Thoracic aorta (tissue), 2 donors: Measurements from ENCODE around the gene MAP4K1. TPM values are rescaled to one million over a fixed set of nuclear protein-coding genes. Genes with fewer than 3 reads are reported as not detected.

Source experiments
- ATAC-seq: fragments of 150-250 bp; one replicate; pipeline ENCODE4 v1.8.0; 2017; ENCODE audit warnings: low read depth; ENCODE audit not compliant: insufficient number of reproducible peaks, low FRiP score
- DNase-seq: peaks from one replicate; pipeline ENCODE4 v3.0.0-alpha.2; 2020; ENCODE audit warnings: low spot score
- H3K27ac ChIP-seq, 2 donors: fragments of 200-600 bp; sonication (generic); 1 replicate in 1 of 2; 2 replicates in 1 of 2; pipeline ENCODE4 v1.5.1; 2016; ENCODE audit warnings: mild to moderate bottlenecking in 2 of 2, moderate library complexity in 2 of 2
- H3K27me3 ChIP-seq: fragments of 200-600 bp; sonication (generic); replicated peaks from 2 replicates; pipeline ENCODE4 v1.6.0; 2016; ENCODE audit warnings: mild to moderate bottlenecking; ENCODE audit not compliant: insufficient read depth
- H3K36me3 ChIP-seq: fragments of 200-600 bp; sonication (generic); one replicate; pipeline ENCODE4 v1.5.1; 2016
- H3K4me1 ChIP-seq, 2 donors: fragments of 200-600 bp; sonication (generic); 1 replicate in 1 of 2; 2 replicates in 1 of 2; pipeline versions ENCODE4 v1.5.1 to v1.6.0; 2016; ENCODE audit warnings: low read depth in 2 of 2, mild to moderate bottlenecking in 1 of 2; ENCODE audit not compliant: control insufficient read depth in 1 of 2
- H3K4me3 ChIP-seq: fragments of 200-600 bp; sonication (generic); 2 replicates; pipeline ENCODE4 v1.5.1; 2016; ENCODE audit warnings: mild to moderate bottlenecking
- H3K9me3 ChIP-seq: fragments of 200-600 bp; sonication (generic); 2 replicates; pipeline ENCODE4 v1.5.1; 2016
- total RNA-seq, 2 donors: library from RNA; depleted of rRNA; stranded (reverse); fragments of >200 nt; gene quantifications; one replicate each; pipeline versions ENCODE4 v1.1.0 to v1.2.3, GENCODE V29; 2016
- TF ChIP-seq, protein P1 (sequence below): fragments of 200-600 bp; sonication (generic); IDR thresholded peaks from one replicate; pipeline ENCODE4 v1.5.1; 2019; ENCODE audit warnings: antibody characterized with exemption

MAP4K1 gene
- total RNA-seq, 2 donors from 2014 or later = 4.6 to 33.7 TPM

DNA sequence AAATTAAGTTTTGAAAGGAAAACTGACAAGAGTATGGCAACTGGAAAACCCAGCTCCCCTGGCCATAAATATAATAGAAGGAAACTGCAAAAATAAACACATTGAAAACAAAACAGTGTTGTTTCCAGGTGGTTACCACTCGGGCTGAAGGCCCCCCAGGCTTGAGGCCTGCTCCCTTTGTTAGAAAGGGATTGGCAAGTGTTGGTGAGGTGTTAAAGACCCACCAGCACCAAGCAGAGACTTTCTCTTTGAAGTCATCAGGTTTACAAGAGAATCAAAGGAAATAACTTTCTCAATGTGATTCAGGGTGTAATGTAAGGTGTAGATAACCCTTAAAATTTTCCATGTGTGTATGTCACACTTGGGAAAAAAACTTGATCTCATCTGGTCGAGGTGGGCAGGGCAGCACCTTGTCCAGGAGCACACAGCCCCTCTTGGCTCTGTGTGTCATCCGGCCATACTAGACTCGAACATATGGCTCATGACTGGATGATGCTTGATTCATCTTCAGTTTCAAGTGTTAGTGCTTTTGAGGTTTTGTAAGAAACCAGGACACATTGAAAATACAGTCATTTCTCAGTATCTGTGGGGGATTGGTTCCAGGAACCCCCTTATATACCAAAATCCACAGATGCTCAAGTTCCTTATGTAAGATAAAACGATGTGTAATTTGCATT lies 37.5 kb upstream of the MAP4K1 start:
- Histone ChIP-seq H3K9me3 (no peaks in the 10 kb centered on the region), H3K4me3 (peak overlapping the region; percentile 96), H3K27me3 (no peaks in the 10 kb centered on the region), H3K27ac (peak overlapping the region; percentile 99 to 100), H3K4me1 (peaks cover 71 to 95% of the 10 kb centered on the region in 2 donors), H3K36me3 (no peaks in the 10 kb centered on the region)
- TF ChIP-seq, protein P1, sequence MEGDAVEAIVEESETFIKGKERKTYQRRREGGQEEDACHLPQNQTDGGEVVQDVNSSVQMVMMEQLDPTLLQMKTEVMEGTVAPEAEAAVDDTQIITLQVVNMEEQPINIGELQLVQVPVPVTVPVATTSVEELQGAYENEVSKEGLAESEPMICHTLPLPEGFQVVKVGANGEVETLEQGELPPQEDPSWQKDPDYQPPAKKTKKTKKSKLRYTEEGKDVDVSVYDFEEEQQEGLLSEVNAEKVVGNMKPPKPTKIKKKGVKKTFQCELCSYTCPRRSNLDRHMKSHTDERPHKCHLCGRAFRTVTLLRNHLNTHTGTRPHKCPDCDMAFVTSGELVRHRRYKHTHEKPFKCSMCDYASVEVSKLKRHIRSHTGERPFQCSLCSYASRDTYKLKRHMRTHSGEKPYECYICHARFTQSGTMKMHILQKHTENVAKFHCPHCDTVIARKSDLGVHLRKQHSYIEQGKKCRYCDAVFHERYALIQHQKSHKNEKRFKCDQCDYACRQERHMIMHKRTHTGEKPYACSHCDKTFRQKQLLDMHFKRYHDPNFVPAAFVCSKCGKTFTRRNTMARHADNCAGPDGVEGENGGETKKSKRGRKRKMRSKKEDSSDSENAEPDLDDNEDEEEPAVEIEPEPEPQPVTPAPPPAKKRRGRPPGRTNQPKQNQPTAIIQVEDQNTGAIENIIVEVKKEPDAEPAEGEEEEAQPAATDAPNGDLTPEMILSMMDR = no peak
- ATAC-seq (no peak), DNase-seq (no peak)

DNA sequence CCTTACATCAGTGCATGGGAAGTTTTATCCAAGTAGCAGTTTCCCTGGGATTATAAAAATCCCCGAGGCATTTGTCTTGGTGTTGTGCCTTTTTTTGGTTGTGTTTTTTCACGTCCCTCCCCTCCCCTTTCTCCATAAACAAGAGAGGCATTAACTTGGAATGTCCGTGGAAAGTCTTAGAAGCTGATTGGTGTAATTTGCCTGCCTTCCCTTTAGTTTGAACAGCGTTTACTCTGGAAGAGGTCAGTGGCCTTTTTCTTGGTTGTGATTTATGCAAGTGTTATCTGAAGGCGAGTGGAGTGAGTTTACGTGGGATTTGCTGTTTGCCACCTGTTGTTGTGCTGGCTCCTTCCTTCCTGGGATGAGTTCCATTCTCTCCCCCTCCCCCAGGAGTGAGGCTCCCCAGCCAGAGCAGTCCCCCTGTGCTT lies 36.9 kb upstream of the MAP4K1 start:
- Histone ChIP-seq H3K4me1 (peaks cover 68 to 95% of the 10 kb centered on the region in 2 donors), H3K27ac (peak overlapping the region; percentile 99 to 100), H3K27me3 (no peaks in the 10 kb centered on the region), H3K9me3 (no peaks in the 10 kb centered on the region), H3K36me3 (no peaks in the 10 kb centered on the region), H3K4me3 (peak overlapping the region; percentile 96)
- no peak for ATAC-seq
- TF ChIP-seq, protein P1 = no peak
- DNase-seq = no peak

DNA sequence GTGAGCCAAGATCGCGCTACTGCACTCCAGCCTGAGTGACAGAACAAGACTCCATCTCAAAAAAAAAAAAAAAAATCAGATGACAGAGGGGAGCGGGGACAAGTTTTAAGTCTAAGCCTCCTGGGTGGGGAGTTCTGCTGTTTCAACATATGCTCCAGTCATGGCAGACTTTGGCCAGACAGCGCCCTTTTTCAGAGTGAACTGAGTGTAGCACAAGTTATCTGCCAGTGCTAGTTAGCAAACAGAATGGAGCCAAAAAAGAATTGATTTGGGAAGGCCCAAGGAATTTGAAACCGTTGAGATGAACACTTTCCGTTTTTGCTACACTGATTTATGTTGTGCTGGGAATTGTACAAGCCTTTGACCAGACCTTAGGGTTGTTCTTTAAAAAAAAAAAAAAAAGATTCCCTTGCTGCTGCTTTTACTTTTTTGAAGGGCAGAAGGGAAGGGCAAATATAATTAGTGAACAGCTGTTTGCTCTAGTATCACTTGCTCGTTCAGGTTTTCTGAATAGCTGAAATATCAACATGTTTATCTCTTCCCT lies 35.3 kb upstream of the MAP4K1 start:
- DNase-seq (no peak), ATAC-seq (no peak)
- Histone ChIP-seq H3K9me3 (no peaks in the 10 kb centered on the region), H3K4me3 (peak overlapping the region; percentile 96), H3K27me3 (no peaks in the 10 kb centered on the region), H3K4me1 (peaks cover 62 to 84% of the 10 kb centered on the region in 2 donors), H3K36me3 (no peaks in the 10 kb centered on the region), H3K27ac (peak overlapping the region; percentile 99 to 100)
- TF ChIP-seq, protein P1 = no peak

DNA sequence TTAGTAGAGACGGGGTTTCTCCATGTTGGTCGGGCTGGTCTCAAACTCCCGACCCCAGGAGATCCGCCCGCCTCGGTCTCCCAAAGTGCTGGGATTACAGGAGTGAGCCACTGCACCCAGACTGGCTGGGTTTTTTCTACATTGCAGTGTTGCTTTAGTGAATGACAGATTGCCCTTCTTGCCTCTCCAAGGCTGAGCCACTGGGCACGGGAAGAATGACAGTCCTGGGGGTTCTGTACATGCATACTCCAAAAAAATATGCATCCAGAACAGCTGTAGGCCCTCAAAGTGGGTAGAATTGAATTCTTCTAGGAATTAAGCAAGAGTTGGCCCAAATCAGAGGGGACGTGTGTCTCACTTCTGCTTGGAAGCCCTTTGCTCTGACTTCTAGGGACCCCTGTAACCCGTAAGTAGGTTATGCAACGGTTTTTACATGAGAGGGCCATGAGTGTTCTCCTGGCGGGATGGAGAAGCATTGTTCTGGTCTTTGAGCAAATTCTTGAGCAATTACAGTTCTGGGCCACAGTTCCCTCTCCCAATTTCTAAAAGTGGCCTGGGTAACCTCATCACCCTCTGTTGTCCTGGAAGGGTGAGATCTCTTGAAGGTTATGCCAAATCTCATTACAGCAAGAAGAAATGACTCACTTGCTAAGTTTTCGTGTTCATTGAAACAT lies 33.3 kb upstream of the MAP4K1 start:
- H3K9me3 ChIP-seq = no peaks in the 10 kb centered on the region
- H3K27ac ChIP-seq = peak overlapping the region; percentile 99 to 100
- TF ChIP-seq, protein P1 = peak; percentile 44
- peak; percentile 31 for ATAC-seq
- H3K36me3 ChIP-seq = no peaks in the 10 kb centered on the region
- DNase-seq = no peak
- H3K4me1 ChIP-seq = peaks cover 44 to 63% of the 10 kb centered on the region in 2 donors
- H3K27me3 ChIP-seq = no peaks in the 10 kb centered on the region
- peak overlapping the region; percentile 96 for H3K4me3 ChIP-seq

DNA sequence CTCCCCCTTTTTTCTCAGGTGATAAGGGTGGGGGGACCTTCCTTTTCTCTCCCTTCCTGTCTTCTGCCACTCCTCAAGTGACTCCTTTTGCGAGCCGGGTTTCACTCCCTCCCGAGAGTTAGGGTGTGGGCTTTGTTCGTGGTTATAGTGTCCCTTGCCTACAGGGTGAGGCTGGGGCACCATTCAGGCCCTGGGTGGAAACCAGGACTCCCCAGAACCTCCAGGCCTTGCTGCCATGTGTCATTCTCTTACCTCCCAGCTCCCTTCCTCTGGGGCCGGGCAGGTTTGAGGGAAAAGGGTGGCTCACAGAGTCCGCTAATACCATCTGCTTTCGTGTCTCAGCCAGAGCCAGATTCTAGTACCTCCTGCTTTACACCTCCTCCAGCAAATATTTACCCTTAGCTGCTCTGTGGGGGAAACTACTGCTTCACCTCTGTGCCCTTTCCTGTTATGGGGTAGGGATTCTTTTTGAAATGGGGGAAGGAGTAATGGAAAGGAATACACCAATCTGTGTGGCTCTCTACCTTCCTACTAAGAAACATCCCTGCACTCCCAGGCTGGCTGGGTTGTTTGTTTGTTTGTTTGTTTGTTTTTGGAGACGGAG lies 32.5 kb upstream of the MAP4K1 start:
- peak overlapping the region; percentile 96 for H3K4me3 ChIP-seq
- no peak for ATAC-seq
- H3K27me3 ChIP-seq = no peaks in the 10 kb centered on the region
- H3K27ac ChIP-seq = peak overlapping the region; percentile 99 to 100
- TF ChIP-seq, protein P1 = no peak
- H3K36me3 ChIP-seq = no peaks in the 10 kb centered on the region
- peaks cover 37 to 55% of the 10 kb centered on the region in 2 donors for H3K4me1 ChIP-seq
- no peak for DNase-seq
- no peaks in the 10 kb centered on the region for H3K9me3 ChIP-seq
